OCI-LY7 (cell line): ENCODE results near the gene RTKN2. TPM values are rescaled to one million over a fixed set of nuclear protein-coding genes. Genes with fewer than 3 reads are reported as not detected.

Source experiments
- BruUV-seq: library from RNA; stranded (reverse); fragments of 400-500 nt; replicated peaks from 2 replicates; lab custom pipeline; 2021; lab: Mats Ljungman, UMichigan
- CTCF ChIA-PET: fragments of 300-600 bp; sonication (Branson Sonifier 250); formaldehyde crosslinking; loops from one replicate; lab custom pipeline; 2022; ENCODE audit warnings: antibody characterized with exemption; ENCODE audit not compliant: unreplicated experiment; lab: Charles Lee
- POLR2A ChIA-PET: fragments of 300-600 bp; sonication (Branson Sonifier 250); formaldehyde crosslinking; loops from one replicate; lab custom pipeline; 2022; ENCODE audit warnings: antibody characterized with exemption; lab: Charles Lee
- DNase-seq: peaks from one replicate; pipeline ENCODE4 v3.0.0-alpha.2; 2015; ENCODE audit warnings: low spot score
- H2AFZ ChIP-seq: fragments of 200-600 bp; sonication (generic), shearing (Covaris generic); 2 replicates; pipeline ENCODE4 v1.6.1; 2014; ENCODE audit warnings: mild to moderate bottlenecking, antibody characterized with exemption, low read length, moderate library complexity
- H3K27ac ChIP-seq: fragments of 200-600 bp; sonication (generic); 2 replicates; pipeline ENCODE4 v1.5.1; 2014; ENCODE audit warnings: mixed run types, low read depth, mild to moderate bottlenecking, moderate library complexity, low read length, inconsistent platforms; ENCODE audit not compliant: poor library complexity, severe bottlenecking
- H3K36me3 ChIP-seq: fragments of 200-600 bp; sonication (generic); 2 replicates; pipeline ENCODE4 v1.6.1; 2014; ENCODE audit warnings: mild to moderate bottlenecking, antibody characterized with exemption, low read length, moderate library complexity, mixed read lengths; ENCODE audit not compliant: insufficient read depth
- H3K4me1 ChIP-seq: fragments of 200-600 bp; sonication (generic); 2 replicates; pipeline ENCODE4 v1.5.1; 2014; ENCODE audit warnings: mild to moderate bottlenecking, low read length; ENCODE audit not compliant: insufficient read depth, poor library complexity, severe bottlenecking
- H3K4me2 ChIP-seq: fragments of 200-600 bp; sonication (generic); 2 replicates; pipeline ENCODE4 v1.6.1; 2014; ENCODE audit warnings: mild to moderate bottlenecking, low read length
- H3K4me3 ChIP-seq: fragments of 200-600 bp; sonication (generic); 2 replicates; pipeline ENCODE4 v1.5.1; 2014; ENCODE audit warnings: mild to moderate bottlenecking, low read depth, low read length; ENCODE audit not compliant: poor library complexity, severe bottlenecking
- H3K79me2 ChIP-seq: fragments of 200-600 bp; sonication (generic); 2 replicates; pipeline ENCODE4 v1.6.1; 2016; ENCODE audit warnings: low read depth, mild to moderate bottlenecking, low read length, moderate library complexity, mixed read lengths; ENCODE audit not compliant: insufficient read depth
- H3K9me2 ChIP-seq: fragments of 200-600 bp; sonication (generic); 2 replicates; pipeline ENCODE4 v1.6.1; 2016; ENCODE audit warnings: mild to moderate bottlenecking, low read length, mixed read lengths; ENCODE audit not compliant: insufficient read depth
- H3K9me3 ChIP-seq: fragments of 200-600 bp; sonication (generic); 2 replicates; pipeline ENCODE4 v1.6.1; 2014; ENCODE audit warnings: mild to moderate bottlenecking, mixed run types, low read length, mixed read lengths
- H4K20me1 ChIP-seq: fragments of 200-600 bp; sonication (generic); 2 replicates; pipeline ENCODE4 v1.6.1; 2014; ENCODE audit warnings: mild to moderate bottlenecking, antibody characterized with exemption, low read length, moderate library complexity, mixed read lengths; ENCODE audit not compliant: insufficient read depth
- EZH2phosphoT487 ChIP-seq: fragments of 200-600 bp; sonication (generic); IDR thresholded peaks from 2 replicates; pipeline ENCODE4 v1.6.1; 2018; ENCODE audit warnings: low read depth, borderline replicate concordance, mild to moderate bottlenecking, mixed run types, antibody characterized with exemption, low read length, moderate library complexity, mixed read lengths
- intact Hi-C: fragments of 100-400 bp; cut with micrococcal nuclease; formaldehyde crosslinking; loops from one replicate; pipeline ENCODE4 v1.10.0; 2022; ENCODE audit not compliant: unreplicated experiment
- total RNA-seq, 2 experiments: library from RNA; depleted of rRNA in 1 of 2; stranded (reverse); fragments of >200 nt in 1 of 2; shearing (Covaris generic) in 1 of 2; gene quantifications; 2 replicates each; pipeline ENCODE4 v1.2.3, GENCODE V29; 2014 to 2022
- TF ChIP-seq, protein P1 (sequence below): fragments of 200-600 bp; sonication (generic); conservative IDR thresholded peaks from 2 replicates; pipeline ENCODE4 v1.5.1; 2014; ENCODE audit warnings: mild to moderate bottlenecking, antibody characterized with exemption, low read length, moderate library complexity, mixed read lengths

RTKN2 gene
- total RNA-seq, 2 experiments from 2014 or later: 12.3 to 20.4 TPM

GRCh38 chr10:62133618-62134017 is 135.0 kb downstream of the RTKN2 start:
- TF ChIP-seq, protein P1, sequence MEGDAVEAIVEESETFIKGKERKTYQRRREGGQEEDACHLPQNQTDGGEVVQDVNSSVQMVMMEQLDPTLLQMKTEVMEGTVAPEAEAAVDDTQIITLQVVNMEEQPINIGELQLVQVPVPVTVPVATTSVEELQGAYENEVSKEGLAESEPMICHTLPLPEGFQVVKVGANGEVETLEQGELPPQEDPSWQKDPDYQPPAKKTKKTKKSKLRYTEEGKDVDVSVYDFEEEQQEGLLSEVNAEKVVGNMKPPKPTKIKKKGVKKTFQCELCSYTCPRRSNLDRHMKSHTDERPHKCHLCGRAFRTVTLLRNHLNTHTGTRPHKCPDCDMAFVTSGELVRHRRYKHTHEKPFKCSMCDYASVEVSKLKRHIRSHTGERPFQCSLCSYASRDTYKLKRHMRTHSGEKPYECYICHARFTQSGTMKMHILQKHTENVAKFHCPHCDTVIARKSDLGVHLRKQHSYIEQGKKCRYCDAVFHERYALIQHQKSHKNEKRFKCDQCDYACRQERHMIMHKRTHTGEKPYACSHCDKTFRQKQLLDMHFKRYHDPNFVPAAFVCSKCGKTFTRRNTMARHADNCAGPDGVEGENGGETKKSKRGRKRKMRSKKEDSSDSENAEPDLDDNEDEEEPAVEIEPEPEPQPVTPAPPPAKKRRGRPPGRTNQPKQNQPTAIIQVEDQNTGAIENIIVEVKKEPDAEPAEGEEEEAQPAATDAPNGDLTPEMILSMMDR: no peak
- TF ChIP-seq EZH2phosphoT487: no peak
- H4K20me1 ChIP-seq: no peaks in the 10 kb centered on the region
- no peak for DNase-seq
- H3K9me2 ChIP-seq: no peaks in the 10 kb centered on the region
- H3K4me3 ChIP-seq: no peak overlapping the region
- H3K79me2 ChIP-seq: no peaks in the 10 kb centered on the region
- ChIA-PET CTCF (no interaction called here), POLR2A (no interaction called here)
- H3K9me3 ChIP-seq: peaks cover 17% of the 10 kb centered on the region; the same call in 1 of the 2 replicates
- H3K4me2 ChIP-seq: no peak overlapping the region
- intact Hi-C loops: no loop called here
- H2AFZ ChIP-seq: no peak overlapping the region
- no TSS peak for BruUV-seq
- no peak overlapping the region for H3K27ac ChIP-seq
- H3K4me1 ChIP-seq: no peaks in the 10 kb centered on the region
- H3K36me3 ChIP-seq: no peaks in the 10 kb centered on the region

Other genes with a start within 250 kb of the RTKN2 start
- gene ZNF365, start 105.5 kb upstream of the RTKN2 start, total RNA-seq (2014; rRNA removed; shearing (Covaris generic)): not detected in 2 replicates
- not detected in 2 replicates for gene ZNF365, start 105.5 kb upstream of the RTKN2 start, total RNA-seq (2022)